ENCODE measurements around the gene C12orf57.

The C12orf57 gene

DNA sequence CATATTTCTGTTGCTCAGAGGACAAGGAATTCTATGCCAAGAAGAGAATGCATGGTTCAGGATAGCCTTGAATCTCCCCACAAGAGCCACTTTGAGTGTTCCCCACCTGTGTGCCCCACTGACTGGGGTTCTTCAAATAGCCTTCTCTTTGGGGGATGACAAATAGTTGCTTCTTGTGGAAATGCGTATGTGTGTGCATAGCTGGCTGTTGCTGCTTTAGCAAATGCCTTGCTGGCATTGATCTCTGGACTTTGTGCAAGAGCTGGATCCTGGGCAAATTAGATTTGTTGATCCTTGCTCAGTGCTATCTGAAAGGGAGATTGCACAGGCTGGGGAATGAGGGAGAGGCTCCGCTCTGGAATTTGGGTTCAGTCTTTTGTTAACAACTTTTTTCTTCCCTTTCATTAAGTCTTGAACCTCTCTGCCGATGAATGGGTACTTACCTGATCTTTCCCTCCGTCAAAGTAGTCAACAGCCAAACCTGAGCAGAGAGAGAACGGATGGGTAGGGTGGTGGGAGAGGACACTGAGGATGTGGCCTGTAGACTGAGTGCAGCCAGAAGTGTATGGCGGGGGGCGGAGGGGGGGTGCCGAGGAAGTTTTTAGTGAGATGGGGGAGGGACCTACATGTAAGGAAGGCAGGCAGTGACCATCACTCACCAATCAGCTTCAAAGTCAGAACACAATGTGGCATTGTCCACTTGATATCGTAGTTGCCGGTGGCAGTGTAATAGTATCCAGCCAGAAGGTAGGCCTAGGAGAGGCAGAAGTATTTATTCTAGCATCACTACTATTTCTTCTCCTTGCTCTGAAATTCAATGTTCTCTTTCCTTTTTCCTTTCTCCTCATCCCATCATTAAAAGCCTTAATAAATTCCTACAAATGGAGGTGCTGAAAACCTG is 37.6 kb downstream of the C12orf57 start:
- no peak for DNase-seq (ENCODE audit: extremely low read depth, low read depth)
- TF ChIP-seq, protein P1, sequence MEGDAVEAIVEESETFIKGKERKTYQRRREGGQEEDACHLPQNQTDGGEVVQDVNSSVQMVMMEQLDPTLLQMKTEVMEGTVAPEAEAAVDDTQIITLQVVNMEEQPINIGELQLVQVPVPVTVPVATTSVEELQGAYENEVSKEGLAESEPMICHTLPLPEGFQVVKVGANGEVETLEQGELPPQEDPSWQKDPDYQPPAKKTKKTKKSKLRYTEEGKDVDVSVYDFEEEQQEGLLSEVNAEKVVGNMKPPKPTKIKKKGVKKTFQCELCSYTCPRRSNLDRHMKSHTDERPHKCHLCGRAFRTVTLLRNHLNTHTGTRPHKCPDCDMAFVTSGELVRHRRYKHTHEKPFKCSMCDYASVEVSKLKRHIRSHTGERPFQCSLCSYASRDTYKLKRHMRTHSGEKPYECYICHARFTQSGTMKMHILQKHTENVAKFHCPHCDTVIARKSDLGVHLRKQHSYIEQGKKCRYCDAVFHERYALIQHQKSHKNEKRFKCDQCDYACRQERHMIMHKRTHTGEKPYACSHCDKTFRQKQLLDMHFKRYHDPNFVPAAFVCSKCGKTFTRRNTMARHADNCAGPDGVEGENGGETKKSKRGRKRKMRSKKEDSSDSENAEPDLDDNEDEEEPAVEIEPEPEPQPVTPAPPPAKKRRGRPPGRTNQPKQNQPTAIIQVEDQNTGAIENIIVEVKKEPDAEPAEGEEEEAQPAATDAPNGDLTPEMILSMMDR (IDR thresholded peaks at IDR 0.05; ENCODE audit: low read depth, low read length): no peak

DNA sequence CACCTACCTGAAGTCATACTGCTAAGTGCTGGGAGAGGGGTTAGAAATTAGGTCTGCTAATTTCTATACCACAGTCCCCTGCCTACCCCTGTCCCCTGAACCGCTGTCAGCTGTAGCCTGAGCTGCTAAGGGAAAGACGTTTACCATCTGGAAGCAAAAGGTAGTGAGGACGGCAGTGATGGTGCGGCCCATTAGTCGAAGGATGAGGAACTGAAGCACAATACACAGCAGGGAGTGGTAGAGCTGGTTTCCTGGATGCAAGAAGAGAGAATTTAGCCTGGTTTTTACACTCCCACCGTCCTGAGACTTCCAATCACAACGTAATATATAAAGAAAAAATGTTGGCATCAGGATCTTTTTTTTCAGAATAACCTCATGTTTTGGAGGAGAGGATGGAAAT is 38.7 kb downstream of the C12orf57 start:
- TF ChIP-seq, protein P1 (IDR thresholded peaks at IDR 0.05; ENCODE audit: low read depth, low read length): no peak
- no peak for DNase-seq (ENCODE audit: extremely low read depth, low read depth)

DNA sequence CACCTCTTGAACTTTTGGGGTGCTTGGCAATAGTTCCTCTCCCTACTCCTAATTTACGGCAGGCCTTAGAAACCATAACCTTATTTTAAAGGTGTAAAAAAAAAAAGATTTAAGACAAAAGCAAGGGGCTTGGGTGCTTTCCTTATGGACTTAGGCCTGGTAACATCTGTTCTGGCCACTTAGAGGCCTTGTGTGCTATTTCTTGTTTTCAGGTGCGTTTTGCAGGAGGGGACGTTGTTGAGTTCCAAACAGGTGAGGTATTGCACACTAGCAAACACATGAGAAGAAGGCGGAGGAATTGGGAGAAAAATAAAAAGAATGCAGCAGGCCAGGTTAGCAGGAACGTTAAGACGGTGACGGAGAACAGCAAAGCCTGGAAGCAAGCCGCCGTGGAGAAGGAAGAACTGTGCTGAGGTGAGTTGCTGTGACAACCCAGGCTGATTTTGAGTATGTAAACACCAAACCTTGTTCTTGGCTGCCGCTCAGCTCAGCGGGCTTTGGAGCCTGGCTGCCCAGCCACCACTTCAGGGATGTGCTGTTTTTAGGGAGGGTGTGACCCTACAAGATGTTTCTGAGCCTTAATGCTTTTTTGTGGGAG is 44.2 kb downstream of the C12orf57 start:
- DNase-seq (ENCODE audit: extremely low read depth, low read depth): no peak
- TF ChIP-seq, protein P1 (IDR thresholded peaks at IDR 0.05; ENCODE audit: low read depth, low read length): no peak
